GM23338 (cell line): Measurements from ENCODE around the gene POFUT2. TPM values are rescaled to one million over a fixed set of nuclear protein-coding genes. Genes with fewer than 3 reads are reported as not detected.

ENCODE experiments used
- CTCF ChIP-seq, 2 experiments: fragments of 200-600 bp in 1 of 2; sonication (generic) in 1 of 2; conservative IDR thresholded peaks; 2 replicates each; pipeline versions ENCODE4 v1.5.1 to v1.6.1; 2016 to 2017; ENCODE audit warnings: antibody characterized with exemption in 2 of 2, low read depth in 2 of 2, mild to moderate bottlenecking in 2 of 2, moderate library complexity in 1 of 2
- EZH2phosphoT487 ChIP-seq: fragments of 200-600 bp; sonication (generic); IDR thresholded peaks from one replicate; pipeline ENCODE4 v1.8.1; 2018; ENCODE audit warnings: antibody characterized with exemption; ENCODE audit not compliant: unreplicated experiment
- JUNB ChIP-seq: IDR thresholded peaks from one replicate; pipeline ENCODE4 v1.6.1; 2016; ENCODE audit warnings: antibody characterized with exemption; ENCODE audit not compliant: unreplicated experiment
- NANOG ChIP-seq: IDR thresholded peaks from 2 replicates; pipeline ENCODE4 v1.6.1; 2016; ENCODE audit warnings: antibody characterized with exemption, borderline replicate concordance
- REST ChIP-seq: IDR thresholded peaks from one replicate; pipeline ENCODE4 v1.6.1; 2018; ENCODE audit warnings: antibody characterized with exemption; ENCODE audit not compliant: unreplicated experiment
- ZNF462 ChIP-seq: fragments of 250-450 bp; sonication (Bioruptor Pico); IDR thresholded peaks from 2 replicates; pipeline ENCODE4 v1.5.0; 2020; ENCODE audit warnings: mild to moderate bottlenecking, moderate library complexity
- polyA plus RNA-seq: library from polyadenylated mRNA; unstranded; fragments of >200 nt; fragmentation: Nextera tagmentation; extraction: Ambion mirVana; gene quantifications from 2 replicates; pipeline ENCODE4 v1.2.1, GENCODE V29; 2016
- total RNA-seq: library from RNA; depleted of rRNA; stranded (reverse); fragments of >200 nt; shearing (Covaris generic); gene quantifications from 2 replicates; pipeline ENCODE4 v1.2.3, GENCODE V29; 2014

The POFUT2 gene
- total and polyA plus RNA-seq, 2 experiments from 2014 or later, result 12.1 to 34.5 TPM

- TF ChIP-seq ZNF462, result no peak
- no peak for TF ChIP-seq NANOG
- TF ChIP-seq REST, result no peak
- no peak for TF ChIP-seq JUNB
- TF ChIP-seq CTCF (conservative IDR thresholded peaks at IDR 0.05; ENCODE audit: low read depth in 2 of 2), result no peak
- no peak for TF ChIP-seq EZH2phosphoT487
Measured at GRCh38 chr21:45256912-45257672, 30.6 kb downstream of the POFUT2 start (continued).
